Endodermal cell (in vitro differentiated cells): ENCODE results near the gene SEPTIN11. TPM values are rescaled to one million over a fixed set of nuclear protein-coding genes. Genes with fewer than 3 reads are reported as not detected.

Experiments used
- DNase-seq: peaks from one replicate; pipeline ENCODE4 v3.0.0-alpha.2; 2017
- H3K27ac ChIP-seq: 2 replicates; pipeline ENCODE4 v1.5.1; 2013; ENCODE audit warnings: mild to moderate bottlenecking, low read depth, low read length, moderate library complexity
- H3K27me3 ChIP-seq: 2 replicates; pipeline ENCODE4 v1.6.1; 2013; ENCODE audit warnings: mild to moderate bottlenecking, low read length, moderate library complexity; ENCODE audit not compliant: insufficient read depth, control insufficient read depth, poor library complexity, severe bottlenecking
- H3K36me3 ChIP-seq: 2 replicates; pipeline ENCODE4 v1.7.0; 2013; ENCODE audit warnings: mild to moderate bottlenecking, low read length, moderate library complexity; ENCODE audit not compliant: control insufficient read depth, insufficient read depth
- H3K4me1 ChIP-seq: one replicate; pipeline ENCODE4 v1.7.0; 2013; ENCODE audit warnings: low read length; ENCODE audit not compliant: control insufficient read depth, insufficient read depth
- H3K4me3 ChIP-seq: 2 replicates; pipeline ENCODE4 v1.5.1; 2013; ENCODE audit warnings: mild to moderate bottlenecking, low read length, moderate library complexity
- H3K9ac ChIP-seq: 2 replicates; pipeline ENCODE4 v1.6.1; 2013; ENCODE audit warnings: mild to moderate bottlenecking, low read length, moderate library complexity; ENCODE audit not compliant: poor library complexity, severe bottlenecking; ENCODE audit errors: extremely low read depth
- H3K9me3 ChIP-seq: 2 replicates; pipeline ENCODE4 v1.6.1; 2013; ENCODE audit warnings: mild to moderate bottlenecking, low read length, moderate library complexity; ENCODE audit not compliant: control insufficient read depth
- H3K27ac Mint-ChIP-seq: 2 replicates; pipeline ENCODE4 v1.8.0; 2020; ENCODE audit warnings: mixed read lengths
- H3K27me3 Mint-ChIP-seq: 2 replicates; pipeline ENCODE4 v1.8.0; 2021; ENCODE audit warnings: mild to moderate bottlenecking, mixed read lengths; ENCODE audit not compliant: insufficient read depth
- H3K36me3 Mint-ChIP-seq: 2 replicates; pipeline ENCODE4 v1.8.0; 2020; ENCODE audit warnings: low read depth, mixed read lengths
- H3K4me1 Mint-ChIP-seq: 2 replicates; pipeline ENCODE4 v1.8.0; 2020; ENCODE audit warnings: mixed read lengths
- H3K4me3 Mint-ChIP-seq: 2 replicates; pipeline ENCODE4 v1.8.0; 2020; ENCODE audit warnings: mild to moderate bottlenecking, moderate library complexity, mixed read lengths
- H3K9me3 Mint-ChIP-seq: 2 replicates; pipeline ENCODE4 v1.8.0; 2020; ENCODE audit warnings: mild to moderate bottlenecking, mixed read lengths
- CTCF ChIP-seq: fragments of 200-600 bp; sonication (generic); conservative IDR thresholded peaks from 2 replicates; pipeline ENCODE4 v1.5.0; 2021; ENCODE audit warnings: antibody characterized with exemption, mild to moderate bottlenecking
- WGBS, 2 experiments: methylation state at CpG; one replicate each; pipeline versions ENCODE4 v1.1.5 to v1.1.7; 2013; ENCODE audit warnings: missing lambda C conversion rate in 2 of 2, mixed read lengths in 1 of 2; ENCODE audit not compliant: insufficient coverage in 1 of 2, insufficient read length in 1 of 2; 5-methylcytosine and 5-hydroxymethylcytosine counted together
- total RNA-seq, 2 donors: library from RNA; stranded (reverse); fragmentation: NEBNext Ultra II Directional in 1 of 2; extraction: Animal tissue kit (Norgen Biotek cat#: 25700) in 1 of 2; gene quantifications; 2 replicates in 1 of 2; 3 replicates in 1 of 2; pipeline ENCODE4 v1.2.1, GENCODE V29; 2021

Gene SEPTIN11
- total RNA-seq, 2 donors from 2014 or later, result 102 to 116 TPM

- Mint-ChIP-seq H3K27me3 (peaks cover 2% of the 10 kb centered on the region), H3K36me3 (no peaks in the 10 kb centered on the region), H3K4me3 (no peak overlapping the region), H3K9me3 (no peaks in the 10 kb centered on the region), H3K27ac (no peak overlapping the region), H3K4me1 (peaks cover 37% of the 10 kb centered on the region)
- 96 to 98% methylated on average over 3 of the region's 3 CpGs for WGBS, 2 experiments
- H3K4me1 ChIP-seq, result peaks cover 14% of the 10 kb centered on the region
- H3K27me3 ChIP-seq, result no peaks in the 10 kb centered on the region
- no peaks in the 10 kb centered on the region for H3K9me3 ChIP-seq
- H3K27ac ChIP-seq, result no peak overlapping the region
- no peak overlapping the region for H3K4me3 ChIP-seq
- no peaks in the 10 kb centered on the region for H3K36me3 ChIP-seq
- no peak overlapping the region for H3K9ac ChIP-seq
- TF ChIP-seq CTCF, result no peak
- no peak for DNase-seq
Observed at GRCh38 chr4:76953956-76954355, 4.4 kb downstream of the SEPTIN11 start.

- no peak overlapping the region for H3K9ac ChIP-seq
- no peaks in the 10 kb centered on the region for H3K27me3 ChIP-seq
- TF ChIP-seq CTCF, result no peak
- H3K9me3 ChIP-seq, result no peaks in the 10 kb centered on the region
- DNase-seq, result no peak
- no peaks in the 10 kb centered on the region for H3K9me3 Mint-ChIP-seq
- H3K36me3 ChIP-seq, result peaks cover 3% of the 10 kb centered on the region
- no peak overlapping the region for H3K27ac Mint-ChIP-seq
- H3K4me3 Mint-ChIP-seq, result no peak overlapping the region
- peaks cover 2% of the 10 kb centered on the region for H3K27me3 Mint-ChIP-seq
- H3K36me3 Mint-ChIP-seq, result no peaks in the 10 kb centered on the region
- peaks cover 14% of the 10 kb centered on the region for H3K4me1 ChIP-seq
- peaks cover 37% of the 10 kb centered on the region for H3K4me1 Mint-ChIP-seq
- 95 to 98% methylated on average over 4 of the region's 4 CpGs for WGBS, 2 experiments
- no peak overlapping the region for H3K4me3 ChIP-seq
- no peak overlapping the region for H3K27ac ChIP-seq
Observed at GRCh38 chr4:76954489-76954888, 4.9 kb downstream of the SEPTIN11 start.

- Mint-ChIP-seq H3K4me1 (peaks cover 40% of the 10 kb centered on the region), H3K27ac (no peak overlapping the region), H3K4me3 (no peak overlapping the region), H3K9me3 (no peaks in the 10 kb centered on the region), H3K27me3 (peaks cover 2% of the 10 kb centered on the region), H3K36me3 (no peaks in the 10 kb centered on the region)
- Histone ChIP-seq H3K4me3 (no peak overlapping the region), H3K27ac (no peak overlapping the region), H3K36me3 (peaks cover 4% of the 10 kb centered on the region), H3K4me1 (peaks cover 14% of the 10 kb centered on the region), H3K9ac (no peak overlapping the region), H3K27me3 (no peaks in the 10 kb centered on the region), H3K9me3 (no peaks in the 10 kb centered on the region)
- TF ChIP-seq CTCF, result no peak
- WGBS, 2 experiments, result 67 to 75% methylated on average over 1 of the region's 1 CpG
- no peak for DNase-seq
Observed at GRCh38 chr4:76955182-76955581, 5.6 kb downstream of the SEPTIN11 start.
